ENCODE results near the gene MAPK8IP1. TPM values are rescaled to one million over a fixed set of nuclear protein-coding genes. Genes with fewer than 3 reads are reported as not detected.

Gene MAPK8IP1
- total RNA-seq, 6 experiments from 2014 or later, result 1.7 to 6.2 (median 2.6) TPM

- intact Hi-C loops (cut with DNase I), result no loop called here
- 11% methylated on average over 3 of the region's 12 CpGs for WGBS (ENCODE audit: insufficient coverage, low coverage, low lambda C conversion rate, missing lambda C conversion rate)
- H3K27ac ChIP-seq, result peak overlapping the region in 2 of 3 donors; percentile 10 to 48
- H3K27me3 ChIP-seq, result no peaks in the 10 kb centered on the region
- DNase-seq (peak in 1 of 3 donors; percentile 72), ATAC-seq (peak; percentile 81 to 87 (median 82))
- no peak overlapping the region for H3K4me3 ChIP-seq
- peaks cover 0 to 24% (median 11%) of the 10 kb centered on the region in 4 donors for H3K4me1 ChIP-seq
- no peaks in the 10 kb centered on the region for H3K9me3 ChIP-seq
- H3K36me3 ChIP-seq, result peaks cover 0 to 22% (median 3%) of the 10 kb centered on the region in 4 donors
- TF ChIP-seq POLR2A (IDR thresholded peaks at IDR 0.05) (no peak), CTCF (IDR thresholded peaks at IDR 0.05) (no peak)
Observed at GRCh38 chr11:45934580-45935318, 49.3 kb downstream of the MAPK8IP1 start.

DNA sequence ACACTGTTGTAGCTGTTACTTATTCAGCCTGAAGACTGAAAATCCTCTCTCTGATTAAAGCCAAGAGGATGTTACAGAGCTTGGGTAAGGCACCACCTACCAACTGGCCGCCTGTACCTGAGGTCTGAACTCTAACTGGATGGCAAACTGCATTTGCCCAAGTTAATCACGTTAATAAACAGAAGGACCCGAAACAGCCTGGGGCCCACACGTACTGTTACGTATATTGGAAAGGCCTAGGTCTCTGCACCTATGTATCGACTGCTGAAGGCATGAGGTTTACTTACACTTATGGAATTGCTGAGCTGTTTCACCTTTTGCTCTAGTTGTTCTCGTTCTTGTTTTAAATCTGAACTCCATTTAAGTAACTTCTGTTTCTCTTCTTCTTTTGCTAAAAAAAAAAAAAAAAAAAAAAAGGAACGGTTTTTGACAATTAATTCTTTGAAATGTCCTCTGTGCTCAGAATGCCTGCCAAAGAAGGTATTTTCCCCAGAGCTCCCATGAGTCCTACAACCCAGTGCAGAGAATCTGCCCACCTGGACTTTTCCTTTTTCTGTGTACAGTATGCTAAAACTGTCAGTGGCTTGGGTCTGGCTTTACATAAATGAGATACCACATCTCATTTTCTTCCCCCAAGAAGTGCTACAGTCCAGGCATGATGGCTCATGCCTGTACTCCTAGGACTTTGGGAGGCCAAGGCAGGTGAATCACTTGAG, 50.1 kb downstream of the MAPK8IP1 start:
- Histone ChIP-seq H3K27me3 (no peaks in the 10 kb centered on the region), H3K4me1 (peaks cover 0 to 24% (median 11%) of the 10 kb centered on the region in 4 donors), H3K27ac (peak overlapping the region in 1 of 3 donors; percentile 26), H3K4me3 (no peak overlapping the region), H3K36me3 (peaks cover 0 to 22% (median 3%) of the 10 kb centered on the region in 4 donors), H3K9me3 (no peaks in the 10 kb centered on the region)
- DNase-seq, result no peak
- 78% methylated on average over 4 of the region's 8 CpGs for WGBS (ENCODE audit: insufficient coverage, low coverage, low lambda C conversion rate, missing lambda C conversion rate)
- intact Hi-C loops (cut with DNase I), result no loop called here
- no peak for TF ChIP-seq POLR2A (IDR thresholded peaks at IDR 0.05)
- TF ChIP-seq CTCF (IDR thresholded peaks at IDR 0.05), result no peak
- no peak for ATAC-seq

- 92% methylated on average over 3 of the region's 4 CpGs for WGBS (ENCODE audit: insufficient coverage, low coverage, low lambda C conversion rate, missing lambda C conversion rate)
- TF ChIP-seq POLR2A (IDR thresholded peaks at IDR 0.05), result no peak
Observed at GRCh38 chr11:45936511-45937054, 51.1 kb downstream of the MAPK8IP1 start.

DNA sequence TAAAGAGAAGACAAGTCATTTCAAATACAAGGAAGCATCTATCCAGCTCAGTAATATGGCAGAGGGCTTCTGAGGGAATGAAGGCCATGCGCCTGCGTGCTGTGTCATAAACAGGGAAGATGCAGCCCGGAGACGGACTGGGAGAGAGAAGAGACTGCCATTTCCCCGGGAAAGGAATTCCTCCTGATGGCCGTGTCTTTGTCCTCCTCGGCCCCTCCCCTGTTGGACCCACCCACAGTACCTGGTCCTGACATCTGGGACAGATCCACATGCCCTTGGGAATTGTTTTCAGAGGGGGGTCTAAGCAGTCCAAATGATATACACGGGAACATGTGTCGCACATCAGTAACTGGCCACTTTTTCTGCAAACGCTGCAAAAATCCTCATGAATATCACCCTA, 52.5 kb downstream of the MAPK8IP1 start:
- no peak for DNase-seq
- Histone ChIP-seq H3K9me3 (no peaks in the 10 kb centered on the region), H3K27me3 (no peaks in the 10 kb centered on the region), H3K4me1 (peaks cover 0 to 30% (median 10%) of the 10 kb centered on the region in 4 donors), H3K4me3 (no peak overlapping the region), H3K36me3 (peaks cover 0 to 22% (median 3%) of the 10 kb centered on the region in 4 donors), H3K27ac (no peak overlapping the region)
- WGBS (ENCODE audit: insufficient coverage, low coverage, low lambda C conversion rate, missing lambda C conversion rate), result 93% methylated on average over 5 of the region's 10 CpGs
- intact Hi-C loops (cut with DNase I), result no loop called here
- TF ChIP-seq POLR2A (IDR thresholded peaks at IDR 0.05) (no peak), CTCF (IDR thresholded peaks at IDR 0.05) (no peak)
- no peak for ATAC-seq

More at GRCh38 chr11:45936511-45937054, 51.1 kb downstream of the MAPK8IP1 start:
- DNase-seq (no peak), ATAC-seq (no peak)
- Histone ChIP-seq H3K4me1 (peaks cover 0 to 24% (median 11%) of the 10 kb centered on the region in 4 donors), H3K27me3 (no peaks in the 10 kb centered on the region), H3K27ac (no peak overlapping the region), H3K9me3 (no peaks in the 10 kb centered on the region), H3K4me3 (no peak overlapping the region), H3K36me3 (peaks cover 0 to 22% (median 3%) of the 10 kb centered on the region in 4 donors)
- intact Hi-C loops (cut with DNase I), result no loop called here
